ENCODE measurements around the gene ZNF189. TPM values are rescaled to one million over a fixed set of nuclear protein-coding genes. Genes with fewer than 3 reads are reported as not detected.
A peak's percentile ranks its signal among the peaks of the same experiment; 100 is the strongest.

The ZNF189 gene
- 10 to 100 TPM in 2 of 4 donors, 1 to 10 TPM in 2; 6.1 to 14.9 (median 10.2) TPM for total RNA-seq

DNA sequence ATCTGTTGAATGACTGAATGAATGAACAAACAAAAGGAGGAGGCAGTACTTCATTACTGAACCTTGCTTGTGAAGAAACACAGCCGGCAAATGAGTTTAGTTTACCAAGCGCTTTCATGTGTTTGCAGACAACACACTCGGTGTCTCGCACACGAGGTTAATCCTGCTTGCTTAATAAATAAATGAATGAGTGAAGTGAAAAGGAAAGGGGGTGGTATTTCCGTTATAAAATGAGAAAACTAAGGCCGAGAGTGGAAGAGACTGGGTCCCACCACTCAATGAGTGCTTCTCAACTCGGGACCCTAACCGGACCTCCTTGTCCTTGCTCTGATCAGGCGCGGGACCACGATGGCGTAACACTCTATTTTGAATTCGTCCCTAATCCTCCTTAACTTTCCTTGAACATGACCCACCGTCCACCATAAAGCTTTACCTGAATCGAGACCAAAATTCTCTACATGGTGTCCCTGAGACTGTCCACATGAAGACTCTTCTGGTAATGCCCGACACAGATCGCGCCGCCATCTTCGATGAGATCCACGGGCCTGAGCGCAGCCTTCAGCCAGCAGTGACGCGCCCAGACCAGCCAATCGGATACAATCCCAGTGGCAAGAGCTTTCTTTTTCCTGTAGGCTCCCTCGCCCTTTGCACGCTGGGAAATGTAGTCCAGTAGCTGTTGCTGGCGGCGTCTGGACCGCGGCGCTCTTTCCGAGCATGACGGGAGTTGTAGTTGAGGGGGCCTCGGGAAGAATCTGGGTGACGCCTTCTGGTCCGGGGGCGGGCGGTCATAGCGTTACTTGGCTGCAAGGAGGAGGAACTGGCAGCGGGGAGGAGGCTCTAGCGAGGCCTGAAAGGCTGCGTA is at the start of gene ZNF189, which contains the start of gene MRPL50:
Gene ZNF189 (plus strand): TSS at position 784 of the 862 bp plus-strand sequence. CDS start 306 bp downstream, outside the sequence.
Gene MRPL50 (minus strand): TSS at position 551 of the 862 bp plus-strand sequence. CDS start 26 bp downstream, at position 525.
- WGBS = under 1% methylated on average over 42 of the region's 44 CpGs
- peak; percentile 98 to 99 for DNase-seq (ENCODE audit: low spot score in 2 of 2)

DNA sequence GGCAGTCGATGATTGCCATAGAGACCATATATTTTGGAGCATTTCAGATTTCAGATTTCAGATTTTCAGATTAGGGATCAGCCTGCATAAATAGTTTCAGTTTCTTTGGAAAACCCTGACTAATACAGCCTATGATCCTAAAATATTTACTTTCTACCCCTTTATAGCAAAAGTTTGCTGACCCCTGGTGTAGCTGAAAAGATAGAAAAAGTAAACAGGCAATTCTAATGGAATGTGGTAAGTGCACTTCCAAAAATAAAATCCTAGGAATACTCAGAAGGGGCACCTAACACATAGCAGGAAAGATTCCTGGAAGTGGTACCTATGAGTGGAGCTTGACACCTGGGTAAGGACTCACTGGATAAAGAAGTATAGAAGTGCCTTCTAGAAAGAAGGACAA is 48.4 kb upstream of the ZNF189 start:
- H3K9me3 ChIP-seq = no peaks in the 10 kb centered on the region
- no peak for DNase-seq (ENCODE audit: low spot score in 2 of 2)
- 86% methylated on average over 1 of the region's 1 CpG for WGBS
- TF ChIP-seq, protein P1, sequence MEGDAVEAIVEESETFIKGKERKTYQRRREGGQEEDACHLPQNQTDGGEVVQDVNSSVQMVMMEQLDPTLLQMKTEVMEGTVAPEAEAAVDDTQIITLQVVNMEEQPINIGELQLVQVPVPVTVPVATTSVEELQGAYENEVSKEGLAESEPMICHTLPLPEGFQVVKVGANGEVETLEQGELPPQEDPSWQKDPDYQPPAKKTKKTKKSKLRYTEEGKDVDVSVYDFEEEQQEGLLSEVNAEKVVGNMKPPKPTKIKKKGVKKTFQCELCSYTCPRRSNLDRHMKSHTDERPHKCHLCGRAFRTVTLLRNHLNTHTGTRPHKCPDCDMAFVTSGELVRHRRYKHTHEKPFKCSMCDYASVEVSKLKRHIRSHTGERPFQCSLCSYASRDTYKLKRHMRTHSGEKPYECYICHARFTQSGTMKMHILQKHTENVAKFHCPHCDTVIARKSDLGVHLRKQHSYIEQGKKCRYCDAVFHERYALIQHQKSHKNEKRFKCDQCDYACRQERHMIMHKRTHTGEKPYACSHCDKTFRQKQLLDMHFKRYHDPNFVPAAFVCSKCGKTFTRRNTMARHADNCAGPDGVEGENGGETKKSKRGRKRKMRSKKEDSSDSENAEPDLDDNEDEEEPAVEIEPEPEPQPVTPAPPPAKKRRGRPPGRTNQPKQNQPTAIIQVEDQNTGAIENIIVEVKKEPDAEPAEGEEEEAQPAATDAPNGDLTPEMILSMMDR (IDR thresholded peaks at IDR 0.05) = no peak
- TF ChIP-seq EP300 (IDR thresholded peaks at IDR 0.05) (no peak), POLR2A (IDR thresholded peaks at IDR 0.05) (no peak), POLR2AphosphoS5 (IDR thresholded peaks at IDR 0.05) (no peak)
- no peak overlapping the region for H3K27ac ChIP-seq
- no peak overlapping the region for H3K4me3 ChIP-seq
- H3K36me3 ChIP-seq = no peaks in the 10 kb centered on the region
- H3K4me1 ChIP-seq = no peaks in the 10 kb centered on the region
- no peaks in the 10 kb centered on the region for H3K27me3 ChIP-seq

More for the DNA sequence above, at the start of gene ZNF189, which contains the start of gene MRPL50:
- Histone ChIP-seq H3K4me3 (peak within 1 kb of the TSS; percentile 78), H3K27ac (peak within 1 kb of the TSS; percentile 89), H3K4me1 (peaks cover 36% of the 10 kb centered on the region), H3K36me3 (peaks cover 32% of the 10 kb centered on the region), H3K27me3 (no peaks in the 10 kb centered on the region), H3K9me3 (no peaks in the 10 kb centered on the region)
- TF ChIP-seq POLR2AphosphoS5 (IDR thresholded peaks at IDR 0.05) (peak; percentile 68 to 83 (median 74)), EP300 (IDR thresholded peaks at IDR 0.05) (no peak), POLR2A (IDR thresholded peaks at IDR 0.05) (peak in 1 of 2 donors; percentile 86)
- TF ChIP-seq, protein P1 (IDR thresholded peaks at IDR 0.05) = no peak

DNA sequence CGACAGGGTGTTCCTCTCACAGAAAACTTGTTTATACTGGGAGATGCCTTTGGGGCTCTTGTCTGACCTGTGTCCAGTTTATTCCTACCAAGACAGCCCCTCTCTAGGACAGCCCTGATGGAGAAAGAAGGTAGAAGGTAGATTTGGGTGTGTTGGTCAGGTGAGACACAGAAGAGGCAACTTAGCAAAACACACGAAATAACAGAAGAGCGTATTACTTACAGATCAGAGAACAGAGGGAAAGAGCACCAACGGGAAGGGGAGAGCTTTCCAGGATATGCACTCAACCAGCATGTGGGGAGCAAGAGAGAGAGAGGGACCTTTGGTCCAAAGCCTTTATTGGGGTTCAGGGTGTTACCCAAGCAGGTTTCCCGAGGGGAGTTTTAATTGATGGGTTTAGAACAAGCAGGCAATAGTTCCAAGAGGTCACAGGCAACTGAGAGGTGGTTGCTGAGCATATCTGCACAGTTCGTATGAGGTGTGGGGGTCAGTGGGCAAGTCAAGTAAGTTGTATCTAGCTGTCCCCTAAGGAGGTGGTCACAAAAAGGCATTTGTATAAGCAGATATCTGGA is 45.7 kb upstream of the ZNF189 start:
- no peaks in the 10 kb centered on the region for H3K9me3 ChIP-seq
- H3K4me3 ChIP-seq = no peak overlapping the region
- TF ChIP-seq EP300 (IDR thresholded peaks at IDR 0.05) (no peak), POLR2AphosphoS5 (IDR thresholded peaks at IDR 0.05) (no peak), POLR2A (IDR thresholded peaks at IDR 0.05) (no peak)
- 76% methylated on average over 6 of the region's 6 CpGs for WGBS
- no peak overlapping the region for H3K27ac ChIP-seq
- DNase-seq (ENCODE audit: low spot score in 2 of 2) = no peak
- H3K27me3 ChIP-seq = no peaks in the 10 kb centered on the region
- H3K36me3 ChIP-seq = no peaks in the 10 kb centered on the region
- H3K4me1 ChIP-seq = no peaks in the 10 kb centered on the region

DNA sequence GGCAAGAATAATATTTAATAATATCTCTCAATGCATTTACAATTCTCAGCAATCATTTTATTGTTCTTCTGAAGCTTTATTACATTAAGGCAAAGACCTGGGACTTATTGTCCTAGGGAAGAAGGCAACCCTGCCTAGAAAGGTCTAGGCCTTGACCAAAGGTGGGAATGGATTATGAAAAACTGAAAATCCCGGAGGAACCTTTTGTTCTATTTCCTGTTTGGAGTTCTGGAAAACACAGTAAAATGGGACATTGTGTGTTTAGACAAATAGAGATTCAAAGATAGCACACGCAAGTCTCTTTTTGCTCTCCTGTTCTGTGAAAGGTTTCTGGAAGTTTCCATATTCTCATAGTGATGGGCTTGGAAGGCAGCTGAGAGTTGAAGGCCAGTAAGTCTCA is 45.0 kb upstream of the ZNF189 start:
- WGBS = 92% methylated on average over 2 of the region's 2 CpGs

DNA sequence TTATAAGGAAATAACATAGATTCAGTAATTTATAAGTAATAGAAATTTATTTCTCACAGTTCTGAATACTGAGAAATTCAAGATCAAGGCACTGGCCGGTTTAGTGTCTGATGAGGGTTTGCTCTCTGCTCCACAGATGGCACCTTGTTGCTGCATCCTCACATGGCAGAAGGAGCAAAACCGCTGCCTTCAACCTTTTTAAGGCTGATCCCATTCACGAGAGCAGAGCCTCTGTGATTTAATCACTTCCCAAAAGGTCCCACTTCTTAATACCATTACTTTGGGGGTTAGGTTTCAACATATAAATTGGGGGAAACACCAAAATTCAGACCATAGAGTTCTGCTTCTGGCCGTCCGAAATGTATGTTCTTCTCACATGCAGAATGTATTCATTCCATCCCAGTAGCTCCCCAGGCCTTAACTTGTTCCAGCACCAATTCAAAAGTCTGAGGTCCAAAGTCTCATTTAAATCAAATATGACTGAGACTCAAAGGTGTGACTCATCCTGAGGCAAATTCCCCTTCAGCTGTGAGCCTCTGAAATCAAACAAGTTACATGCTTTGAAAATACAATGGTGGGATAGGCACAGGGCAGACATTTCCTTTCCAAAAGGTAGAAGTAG is 44.4 kb upstream of the ZNF189 start:
- H3K4me3 ChIP-seq = no peak overlapping the region
- H3K4me1 ChIP-seq = no peaks in the 10 kb centered on the region
- H3K27ac ChIP-seq = no peak overlapping the region
- WGBS = 78% methylated on average over 5 of the region's 5 CpGs
- TF ChIP-seq, protein P1 (IDR thresholded peaks at IDR 0.05) = no peak
- TF ChIP-seq POLR2AphosphoS5 (IDR thresholded peaks at IDR 0.05) = no peak
- TF ChIP-seq EP300 (IDR thresholded peaks at IDR 0.05) = no peak
- TF ChIP-seq POLR2A (IDR thresholded peaks at IDR 0.05) = no peak
- H3K36me3 ChIP-seq = no peaks in the 10 kb centered on the region
- no peak for DNase-seq (ENCODE audit: low spot score in 2 of 2)
- no peaks in the 10 kb centered on the region for H3K27me3 ChIP-seq
- no peaks in the 10 kb centered on the region for H3K9me3 ChIP-seq

More for the DNA sequence above, 45.0 kb upstream of the ZNF189 start:
- no peak overlapping the region for H3K4me3 ChIP-seq
- no peak overlapping the region for H3K27ac ChIP-seq
- H3K36me3 ChIP-seq = no peaks in the 10 kb centered on the region
- TF ChIP-seq EP300 (IDR thresholded peaks at IDR 0.05) (no peak), POLR2A (IDR thresholded peaks at IDR 0.05) (no peak), POLR2AphosphoS5 (IDR thresholded peaks at IDR 0.05) (no peak)
- TF ChIP-seq, protein P1 (IDR thresholded peaks at IDR 0.05) = no peak
- no peaks in the 10 kb centered on the region for H3K9me3 ChIP-seq
- no peaks in the 10 kb centered on the region for H3K27me3 ChIP-seq
- H3K4me1 ChIP-seq = no peaks in the 10 kb centered on the region
- DNase-seq (ENCODE audit: low spot score in 2 of 2) = no peak

All from suprapubic skin (tissue), 4 donors.